ENCODE data around the gene ACTR1A. TPM values are rescaled to one million over a fixed set of nuclear protein-coding genes. Genes with fewer than 3 reads are reported as not detected.
"Not testable (repeated sequence)": the region's sequence is repeated elsewhere in the genome, so short reads cannot be mapped to it uniquely, and the experiment has no call there.

The ACTR1A gene
- total RNA-seq, 1 donor from 2014 or later, result 25.5 TPM

GRCh38 chr10:102455893-102456471 lies 46.5 kb downstream of the ACTR1A start:
- no peak for ATAC-seq
- DNase-seq (ENCODE audit: low spot score), result no peak

- not testable (repeated sequence) for DNase-seq (ENCODE audit: low spot score); ATAC-seq
Observed at GRCh38 chr10:102454662-102455487, 47.6 kb downstream of the ACTR1A start.

GRCh38 chr10:102453502-102453901 lies 49.0 kb downstream of the ACTR1A start:
- ATAC-seq (no peak), DNase-seq (ENCODE audit: low spot score) (no peak)

GRCh38 chr10:102452672-102453340 lies 49.7 kb downstream of the ACTR1A start:
- ATAC-seq (no peak), DNase-seq (ENCODE audit: low spot score) (peak; percentile 46)

GRCh38 chr10:102451105-102451969 lies 51.2 kb downstream of the ACTR1A start, which contains the start of gene C10orf95:
TSS of gene C10orf95 (minus strand) at chr10:102451543. CDS start at chr10:102451093, 450 bp downstream.
- no peak for ATAC-seq
- DNase-seq (ENCODE audit: low spot score), result no peak

GRCh38 chr10:102450374-102451104 lies 52.0 kb downstream of the ACTR1A start:
- peak; percentile 91 for DNase-seq (ENCODE audit: low spot score)
- ATAC-seq, result peak; percentile 91

GRCh38 chr10:102450124-102450373 lies 52.5 kb downstream of the ACTR1A start:
- ATAC-seq (peak; percentile 4), DNase-seq (ENCODE audit: low spot score) (no peak)

GRCh38 chr10:102449321-102450123 lies 53.0 kb downstream of the ACTR1A start:
- DNase-seq (ENCODE audit: low spot score), result peak; percentile 85
- ATAC-seq, result peak; percentile 79

GRCh38 chr10:102444851-102445250 lies 57.7 kb downstream of the ACTR1A start:
- ATAC-seq (no peak), DNase-seq (ENCODE audit: low spot score) (no peak)

GRCh38 chr10:102438374-102438773 lies 64.1 kb downstream of the ACTR1A start:
- DNase-seq (ENCODE audit: low spot score), result no peak
- ATAC-seq, result no peak

GRCh38 chr10:102437515-102437914 lies 65.0 kb downstream of the ACTR1A start:
- ATAC-seq (no peak), DNase-seq (ENCODE audit: low spot score) (no peak)

- ATAC-seq (peak; percentile 83), DNase-seq (ENCODE audit: low spot score) (peak; percentile 80)
Observed at GRCh38 chr10:102436312-102436711, 66.2 kb downstream of the ACTR1A start.

GRCh38 chr10:102435529-102436233 lies 66.8 kb downstream of the ACTR1A start:
- no peak for DNase-seq (ENCODE audit: low spot score)
- ATAC-seq, result peak; percentile 25

- DNase-seq (ENCODE audit: low spot score) (no peak), ATAC-seq (no peak)
Observed at GRCh38 chr10:102435133-102435497, 67.4 kb downstream of the ACTR1A start.

GRCh38 chr10:102434394-102435132 lies 67.9 kb downstream of the ACTR1A start:
- ATAC-seq (no peak), DNase-seq (ENCODE audit: low spot score) (no peak)

GRCh38 chr10:102433619-102434046 lies 68.9 kb downstream of the ACTR1A start:
- ATAC-seq (no peak), DNase-seq (ENCODE audit: low spot score) (no peak)

- peak; percentile 90 for ATAC-seq
- DNase-seq (ENCODE audit: low spot score), result peak; percentile 97
Observed at GRCh38 chr10:102432162-102432950, 70.2 kb downstream of the ACTR1A start, which contains the start of gene CUEDC2. TSS of gene CUEDC2 (minus strand) at chr10:102432574. CDS start at chr10:102425188, 7,386 bp downstream.
